OCI-LY1 (cell line): ENCODE results near the gene MATR3.

Experiments used
- EZH2 ChIP-seq: fragments of 200-600 bp; sonication (generic), shearing (Covaris generic); IDR thresholded peaks from 2 replicates; pipeline ENCODE4 v1.8.0; 2017; ENCODE audit warnings: borderline replicate concordance, mixed run types, mild to moderate bottlenecking, antibody characterized with exemption, low read length, moderate library complexity, mixed read lengths
- TF ChIP-seq, protein P1 (sequence below): fragments of 200-600 bp; sonication (generic), shearing (Covaris generic); IDR thresholded peaks from 2 replicates; pipeline ENCODE4 v1.5.1; 2017; ENCODE audit warnings: mild to moderate bottlenecking, antibody characterized with exemption, low read length, moderate library complexity, mixed read lengths

DNA sequence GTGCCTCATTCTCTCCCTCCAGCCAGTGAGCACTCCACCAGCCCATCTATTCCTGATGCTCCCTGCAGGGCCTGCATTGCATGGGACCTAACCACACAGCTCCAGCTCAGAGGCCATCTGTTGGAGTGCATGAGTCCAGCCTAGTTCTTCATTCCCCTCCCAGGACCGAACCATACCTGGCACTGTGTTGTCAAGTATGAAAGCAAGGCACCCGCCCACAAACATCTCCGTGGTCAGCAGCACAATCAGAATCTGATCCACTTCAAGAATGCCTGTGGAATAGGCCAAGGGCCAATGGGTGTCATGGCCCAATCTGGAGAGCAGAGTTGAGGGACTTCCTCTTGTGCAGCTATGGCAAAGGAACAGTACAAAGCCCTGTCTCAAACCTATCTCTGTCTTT lies 83.7 kb downstream of the MATR3 start:
- TF ChIP-seq, protein P1, sequence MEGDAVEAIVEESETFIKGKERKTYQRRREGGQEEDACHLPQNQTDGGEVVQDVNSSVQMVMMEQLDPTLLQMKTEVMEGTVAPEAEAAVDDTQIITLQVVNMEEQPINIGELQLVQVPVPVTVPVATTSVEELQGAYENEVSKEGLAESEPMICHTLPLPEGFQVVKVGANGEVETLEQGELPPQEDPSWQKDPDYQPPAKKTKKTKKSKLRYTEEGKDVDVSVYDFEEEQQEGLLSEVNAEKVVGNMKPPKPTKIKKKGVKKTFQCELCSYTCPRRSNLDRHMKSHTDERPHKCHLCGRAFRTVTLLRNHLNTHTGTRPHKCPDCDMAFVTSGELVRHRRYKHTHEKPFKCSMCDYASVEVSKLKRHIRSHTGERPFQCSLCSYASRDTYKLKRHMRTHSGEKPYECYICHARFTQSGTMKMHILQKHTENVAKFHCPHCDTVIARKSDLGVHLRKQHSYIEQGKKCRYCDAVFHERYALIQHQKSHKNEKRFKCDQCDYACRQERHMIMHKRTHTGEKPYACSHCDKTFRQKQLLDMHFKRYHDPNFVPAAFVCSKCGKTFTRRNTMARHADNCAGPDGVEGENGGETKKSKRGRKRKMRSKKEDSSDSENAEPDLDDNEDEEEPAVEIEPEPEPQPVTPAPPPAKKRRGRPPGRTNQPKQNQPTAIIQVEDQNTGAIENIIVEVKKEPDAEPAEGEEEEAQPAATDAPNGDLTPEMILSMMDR: no peak
- TF ChIP-seq EZH2: no peak
